HG02678 (cell line): ENCODE measurements around the gene ST6GALNAC6.

ENCODE experiments used
- ATAC-seq: cut with Tn5 transposase; IDR thresholded peaks from one replicate; pipeline ENCODE4 v1.9.1; 2021; ENCODE audit warnings: mild to moderate bottlenecking, moderate library complexity; ENCODE audit not compliant: unreplicated experiment

Gene ST6GALNAC6

DNA sequence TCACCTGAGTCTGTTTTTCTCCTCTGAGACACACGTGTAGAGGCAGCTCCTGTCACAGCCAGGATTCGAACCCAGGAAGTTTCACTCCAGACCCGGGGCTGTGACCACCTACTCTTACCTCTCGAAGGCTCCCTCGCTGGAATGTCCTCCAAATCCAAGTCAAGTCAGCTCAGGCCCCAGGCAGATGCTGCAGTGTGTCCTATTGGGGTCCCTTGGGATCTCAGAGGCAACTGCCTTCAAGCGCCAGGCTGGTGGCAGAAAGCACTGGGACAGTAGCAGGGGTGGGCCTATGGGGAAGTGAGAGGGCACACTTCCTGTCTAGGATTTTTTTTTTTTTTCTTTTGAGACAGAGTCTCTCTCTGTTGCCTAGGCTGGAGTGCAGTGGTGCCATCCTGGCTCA, 18.2 kb upstream of the ST6GALNAC6 start:
- peak; percentile 25 for ATAC-seq

DNA sequence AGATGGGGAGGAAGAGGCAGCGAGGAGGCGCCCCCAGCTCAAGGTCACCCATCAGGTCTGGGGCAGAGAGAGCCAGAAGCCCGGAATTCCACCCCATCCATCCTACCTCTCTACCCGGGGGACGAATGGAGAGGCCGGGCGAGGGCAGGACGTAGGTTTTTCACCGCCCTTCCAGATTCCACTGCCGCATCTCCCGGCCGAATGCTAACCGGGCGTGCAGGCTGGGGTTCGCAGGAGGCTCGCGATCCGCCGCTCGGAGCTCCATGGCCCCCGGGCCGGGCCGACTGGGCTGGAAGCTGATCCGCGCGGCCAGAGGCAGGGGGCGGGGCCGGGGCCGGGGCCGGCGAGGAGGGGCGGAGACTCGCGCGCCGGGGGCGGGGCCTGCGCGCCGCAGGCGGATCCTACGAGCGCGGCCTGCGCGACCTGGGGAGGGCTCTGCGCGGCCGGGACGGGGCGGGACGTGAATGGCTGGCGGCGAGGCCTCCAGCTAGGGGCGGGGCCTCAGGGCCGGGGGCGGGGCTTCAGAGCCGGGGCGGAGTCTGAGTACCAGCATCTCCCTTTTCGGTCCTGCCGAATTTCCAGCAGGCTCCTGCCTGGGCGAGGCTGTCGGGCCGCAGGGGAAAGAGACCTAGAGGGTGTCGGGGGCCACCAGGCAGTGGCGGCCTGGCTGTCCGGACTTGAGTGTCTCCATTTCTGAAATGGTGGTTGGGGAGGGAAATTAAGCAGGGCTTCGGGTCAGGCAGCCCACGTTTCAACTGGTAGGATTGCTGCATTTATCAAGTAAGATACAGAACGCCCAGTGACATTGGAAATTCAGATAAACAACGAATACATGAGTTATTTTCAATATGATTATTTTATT, 17.5 kb upstream of the ST6GALNAC6 start, which contains the start of gene ST6GALNAC4:
ST6GALNAC4 (minus strand) TSS at position 322 of the 862 bp plus-strand sequence. CDS start 622 bp downstream, outside the sequence.
- peak; percentile 79 for ATAC-seq

DNA sequence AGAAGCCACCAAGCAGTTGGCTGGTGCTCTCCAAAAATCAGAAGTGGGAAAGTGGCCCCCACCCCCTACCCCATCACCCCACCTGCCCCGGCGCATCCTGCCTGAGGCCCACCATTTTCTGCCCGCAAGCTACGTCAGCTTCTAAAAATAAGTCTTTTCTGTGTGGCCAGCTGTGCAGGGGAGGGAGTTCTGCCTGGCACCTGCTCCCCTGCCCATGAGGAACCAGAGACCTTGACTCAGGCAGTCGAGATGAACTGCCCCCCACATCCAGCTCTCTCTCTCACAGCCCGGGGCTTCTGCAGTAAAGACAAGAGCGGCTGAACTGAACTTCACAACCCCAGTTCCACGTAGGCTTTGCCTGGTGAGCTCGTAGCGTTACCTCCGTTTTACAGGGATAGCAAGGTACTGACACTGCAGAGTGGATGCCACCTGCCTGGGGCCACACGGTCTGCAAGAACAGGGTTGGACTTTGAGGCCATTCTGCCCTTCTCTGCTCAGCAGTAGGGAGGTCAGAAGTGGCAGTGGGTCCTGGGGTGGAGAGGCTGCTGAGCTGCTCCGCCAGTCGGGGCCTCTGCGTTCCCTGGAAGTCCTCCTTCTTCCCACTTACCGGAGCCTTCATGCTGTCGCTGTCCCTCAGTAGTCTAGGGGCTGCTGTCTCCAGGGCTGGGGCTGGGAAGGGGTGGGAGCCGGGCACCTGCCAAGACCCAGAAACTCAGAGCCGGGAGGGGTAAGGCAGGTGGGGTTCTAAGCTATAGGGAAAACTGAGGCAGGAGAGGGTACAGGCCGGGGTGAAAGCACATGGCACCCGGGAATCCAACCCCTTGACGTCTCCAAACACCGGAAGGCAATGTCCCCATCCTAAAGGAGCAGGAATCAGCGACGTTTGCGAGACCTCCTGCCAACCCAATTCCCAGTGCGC, 16.7 kb upstream of the ST6GALNAC6 start:
- peak; percentile 29 for ATAC-seq

DNA sequence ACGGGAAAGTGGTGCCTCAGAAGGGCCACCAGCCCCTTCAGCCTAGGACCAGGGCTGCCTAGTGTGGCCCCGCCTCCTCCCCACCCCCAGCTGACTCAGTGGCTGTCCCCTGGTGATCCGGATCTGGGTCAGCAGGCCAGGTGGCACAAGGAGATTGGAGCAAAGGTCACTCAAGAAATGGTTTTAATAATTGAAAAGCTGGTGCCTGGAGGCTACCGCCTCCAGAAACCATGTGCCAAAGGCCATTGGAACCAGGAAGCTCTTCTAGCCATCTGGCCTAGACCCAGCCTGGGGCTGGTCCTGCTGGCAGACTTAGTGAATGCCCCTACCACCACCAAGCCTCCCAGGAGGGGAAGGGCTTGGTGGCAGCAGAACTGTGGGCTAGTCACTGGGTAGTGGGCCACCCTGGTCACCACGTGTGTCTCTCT, 15.9 kb upstream of the ST6GALNAC6 start:
- ATAC-seq = no peak

- ATAC-seq = no peak
Observed at GRCh38 chr9:127913682-127914081, 14.3 kb upstream of the ST6GALNAC6 start.

DNA sequence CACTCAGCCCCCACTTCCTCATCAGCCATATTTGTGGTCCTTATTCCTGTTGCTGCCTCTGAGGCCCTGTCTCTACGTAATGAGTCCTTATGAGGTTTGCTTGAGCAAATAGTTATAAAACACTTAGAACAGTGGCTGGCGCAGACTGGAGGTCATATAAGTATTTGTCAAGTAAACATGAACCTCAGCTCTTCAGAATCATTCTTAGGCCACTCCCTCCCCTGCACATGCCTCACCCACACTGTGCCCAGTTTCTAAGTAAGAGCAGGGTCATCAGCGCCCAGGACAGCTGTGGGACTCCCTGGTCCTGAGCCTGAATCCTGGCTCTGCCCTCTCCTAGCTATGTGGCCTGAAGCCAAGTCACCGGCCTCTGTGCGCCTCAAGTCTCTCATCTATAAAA, 13.5 kb upstream of the ST6GALNAC6 start:
- no peak for ATAC-seq

- ATAC-seq = no peak
Observed at GRCh38 chr9:127912296-127912695, 12.9 kb upstream of the ST6GALNAC6 start.

DNA sequence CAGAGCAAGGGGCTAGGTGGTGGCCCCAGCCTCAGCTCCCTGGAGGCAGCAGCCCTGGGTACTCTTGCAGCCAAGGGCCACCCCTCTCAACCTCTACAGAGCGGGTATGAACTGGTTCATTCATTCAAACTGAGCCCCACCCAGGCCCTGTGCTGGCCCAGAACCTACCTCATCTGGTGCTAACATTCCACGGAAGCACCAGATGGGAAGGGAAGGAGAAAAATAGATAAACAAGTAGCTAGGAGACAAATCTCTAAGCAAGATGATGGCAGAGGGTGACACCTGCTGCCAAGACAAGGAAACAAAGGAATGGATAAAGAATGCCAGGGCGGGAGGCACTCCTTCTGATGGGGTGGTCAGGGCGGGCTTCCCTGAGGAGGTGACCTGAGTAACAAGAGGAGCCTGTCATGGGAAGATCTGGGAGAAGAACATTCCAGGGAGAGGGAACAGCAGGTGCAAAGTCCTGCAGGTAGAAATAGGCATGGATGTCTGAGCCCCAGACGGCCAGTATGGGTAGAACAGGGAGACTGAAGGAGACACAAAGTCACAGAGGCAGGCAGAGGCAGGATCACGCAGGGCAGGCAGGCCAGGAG, 11.3 kb upstream of the ST6GALNAC6 start:
- no peak for ATAC-seq

DNA sequence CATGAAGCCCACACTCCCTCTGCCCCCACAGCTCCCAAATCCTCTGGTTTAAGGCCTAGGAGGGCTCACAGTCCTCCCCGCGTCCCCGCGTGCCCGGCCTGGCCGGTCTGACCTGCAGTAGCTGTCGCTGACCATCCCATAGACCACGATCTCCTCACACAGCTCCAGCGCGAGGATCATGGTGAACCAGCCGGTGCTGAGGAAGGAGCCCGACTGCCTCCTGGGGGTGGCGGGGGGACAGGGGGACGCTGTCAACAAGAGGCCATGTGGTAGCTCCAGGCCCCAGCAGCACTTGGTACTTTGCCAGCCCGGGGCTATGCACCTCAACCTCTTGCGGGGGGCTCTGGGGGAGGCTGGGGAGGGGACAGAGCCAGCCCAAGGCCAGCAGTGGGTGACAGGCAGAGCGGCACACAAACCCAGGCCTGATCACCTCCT, 10.5 kb upstream of the ST6GALNAC6 start:
- no peak for ATAC-seq

- ATAC-seq = no peak
Observed at GRCh38 chr9:127908660-127908926, 9.2 kb upstream of the ST6GALNAC6 start.

DNA sequence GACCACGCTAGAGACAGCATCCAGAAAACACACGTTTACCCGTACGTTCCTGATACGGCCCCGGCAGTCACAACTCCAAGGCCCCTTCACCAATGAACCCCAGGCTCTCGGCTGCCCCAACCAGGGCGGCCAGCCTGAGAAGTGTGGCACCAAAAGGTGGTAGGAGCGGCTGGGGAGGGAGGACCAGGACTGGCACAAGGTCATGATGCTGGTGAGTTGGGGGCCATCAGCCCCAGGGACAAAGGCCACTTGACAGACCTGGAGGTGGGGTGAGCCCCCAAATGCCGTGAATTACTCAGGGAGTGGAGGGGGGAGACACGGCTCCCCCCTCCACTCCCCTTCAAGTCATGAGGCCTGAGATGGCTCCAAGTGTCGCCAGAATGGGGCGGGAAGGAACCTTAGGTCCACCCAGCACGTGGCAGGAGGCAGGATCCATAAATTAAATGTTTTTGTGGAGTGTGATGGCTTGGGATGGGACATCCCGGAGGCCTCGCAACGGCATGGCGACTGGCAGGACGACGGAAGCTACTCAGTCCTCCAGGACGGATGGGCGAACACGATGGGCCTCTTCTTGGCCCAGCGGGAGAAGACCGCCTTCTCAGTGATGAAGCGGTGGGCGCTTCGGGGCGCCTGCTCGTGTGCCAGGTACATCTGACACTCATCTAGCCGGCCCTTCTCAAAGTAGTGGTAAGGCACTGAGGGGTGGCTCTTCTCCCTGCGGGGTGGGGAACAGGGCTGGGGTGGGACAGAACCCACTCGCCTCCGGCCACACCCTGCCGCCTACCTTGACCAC, 8.7 kb upstream of the ST6GALNAC6 start:
- ATAC-seq = no peak

DNA sequence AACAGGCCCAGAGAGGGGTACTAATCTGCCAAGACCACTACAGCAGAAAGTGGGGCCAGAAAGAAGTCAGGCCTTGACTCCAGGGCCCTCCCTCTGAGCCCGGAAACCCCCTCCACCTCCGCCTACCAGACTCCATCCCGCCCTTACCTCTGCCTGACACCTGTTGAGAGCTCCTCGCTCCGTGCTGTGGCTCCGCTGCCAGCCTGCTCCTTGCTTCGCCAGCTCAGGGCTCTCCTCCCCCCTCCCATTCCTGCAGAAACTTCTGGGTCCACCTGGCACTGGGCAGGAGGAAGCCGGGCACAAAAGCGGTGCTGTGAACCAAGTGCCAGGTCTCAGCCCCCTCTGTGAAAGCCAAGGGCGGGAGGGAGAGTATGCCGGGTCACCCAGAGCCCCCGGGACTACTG, 6.4 kb upstream of the ST6GALNAC6 start:
- no peak for ATAC-seq

- ATAC-seq = no peak
Observed at GRCh38 chr9:127905004-127905728, 5.8 kb upstream of the ST6GALNAC6 start.

DNA sequence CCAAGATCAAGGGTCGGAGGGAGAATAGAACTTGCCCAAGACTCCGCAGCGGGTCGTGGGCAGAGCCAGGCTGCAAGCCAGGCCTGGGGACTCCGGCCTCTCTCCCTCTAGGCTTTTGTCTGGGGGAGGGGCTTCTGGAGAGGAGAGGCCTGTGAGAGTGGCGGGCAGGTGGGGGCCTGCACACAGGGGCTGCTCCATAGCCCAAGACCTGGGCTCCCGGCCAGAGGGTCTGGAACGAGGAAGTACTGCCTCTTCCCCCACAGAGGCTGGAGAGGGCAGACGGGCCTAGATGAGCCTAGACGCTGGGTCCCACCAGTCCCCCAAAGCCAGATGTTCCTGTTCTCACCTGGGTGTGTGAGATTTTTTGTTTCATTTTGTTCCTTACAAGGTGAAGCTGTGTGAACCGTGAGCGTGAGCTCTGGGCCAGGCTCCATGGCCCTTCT, 5.2 kb upstream of the ST6GALNAC6 start:
- ATAC-seq = no peak

GRCh38 chr9:127903557-127904475, 4.4 kb upstream of the ST6GALNAC6 start:
- ATAC-seq = peak; percentile 29

- no peak for ATAC-seq
Observed at GRCh38 chr9:127898433-127899127, 823 bp downstream of the ST6GALNAC6 start.

GRCh38 chr9:127897193-127897692, 2.2 kb downstream of the ST6GALNAC6 start:
- no peak for ATAC-seq
